PC-9 (cell line): Measurements from ENCODE around the gene TBC1D22A. TPM values are rescaled to one million over a fixed set of nuclear protein-coding genes. Genes with fewer than 3 reads are reported as not detected.

ENCODE experiments used
- BruUV-seq: library from RNA; stranded (reverse); fragments of 400-500 nt; replicated peaks from 2 replicates; lab custom pipeline; 2021; lab: Mats Ljungman, UMichigan
- CTCF ChIA-PET: fragments of 300-600 bp; sonication (Branson Sonifier 250); formaldehyde crosslinking; loops from one replicate; lab custom pipeline; 2022; ENCODE audit warnings: antibody characterized with exemption; lab: Charles Lee
- POLR2A ChIA-PET: fragments of 300-600 bp; sonication (Branson Sonifier 250); formaldehyde crosslinking; loops from one replicate; lab custom pipeline; 2022; ENCODE audit warnings: antibody characterized with exemption; ENCODE audit not compliant: unreplicated experiment; lab: Charles Lee
- DNase-seq, 2 experiments: peaks; one replicate each; pipeline versions ENCODE4 v3.0.0 to v3.0.0-alpha.2; 2015 to 2022; ENCODE audit warnings: mixed read lengths in 1 of 2
- H2AFZ ChIP-seq: fragments of 200-600 bp; sonication (generic); 2 replicates; pipeline ENCODE4 v1.8.1; 2017; ENCODE audit warnings: antibody characterized with exemption
- H3F3A ChIP-seq: fragments of 200-600 bp; sonication (generic); 2 replicates; pipeline ENCODE4 v1.8.1; 2017; ENCODE audit warnings: antibody characterized with exemption, mild to moderate bottlenecking, low read depth; ENCODE audit not compliant: insufficient read depth
- H3K27ac ChIP-seq: fragments of 200-600 bp; sonication (generic); 2 replicates; pipeline ENCODE4 v1.6.1; 2016; ENCODE audit warnings: mixed run types
- H3K27me3 ChIP-seq: fragments of 200-600 bp; sonication (generic); 2 replicates; pipeline ENCODE4 v1.6.1; 2016; ENCODE audit warnings: low read depth, mixed run types; ENCODE audit not compliant: insufficient read depth
- H3K36me3 ChIP-seq: fragments of 200-600 bp; sonication (generic); 2 replicates; pipeline ENCODE4 v1.6.1; 2016; ENCODE audit warnings: low read depth, mixed run types
- H3K4me1 ChIP-seq: fragments of 200-600 bp; sonication (generic); replicated peaks from 2 replicates; pipeline ENCODE4 v1.6.1; 2016; ENCODE audit warnings: mixed run types; ENCODE audit not compliant: insufficient read depth
- H3K4me2 ChIP-seq: fragments of 200-600 bp; sonication (generic); 2 replicates; pipeline ENCODE4 v1.6.1; 2017; ENCODE audit warnings: mixed run types
- H3K4me3 ChIP-seq: fragments of 200-600 bp; sonication (generic); 2 replicates; pipeline ENCODE4 v1.6.1; 2016; ENCODE audit warnings: mixed run types
- H3K79me2 ChIP-seq: fragments of 200-600 bp; sonication (generic); 2 replicates; pipeline ENCODE4 v1.6.1; 2017; ENCODE audit warnings: low read depth, mixed run types
- H3K9me2 ChIP-seq: fragments of 200-600 bp; sonication (generic); 2 replicates; pipeline ENCODE4 v1.8.1; 2017; ENCODE audit warnings: mild to moderate bottlenecking; ENCODE audit not compliant: insufficient read depth
- H3K9me3 ChIP-seq: fragments of 200-600 bp; sonication (generic); 2 replicates; pipeline ENCODE4 v1.8.1; 2016; ENCODE audit warnings: low read depth; ENCODE audit not compliant: insufficient read depth
- H4K20me1 ChIP-seq: fragments of 200-600 bp; sonication (generic); 2 replicates; pipeline ENCODE4 v1.8.1; 2017; ENCODE audit not compliant: insufficient read depth
- CTCF ChIP-seq: fragments of 200-600 bp; sonication (generic); conservative IDR thresholded peaks from 2 replicates; pipeline ENCODE4 v1.6.1; 2017; ENCODE audit warnings: mixed run types, antibody characterized with exemption, mild to moderate bottlenecking, moderate library complexity
- EZH2 ChIP-seq: fragments of 200-600 bp; sonication (generic); IDR thresholded peaks from 2 replicates; pipeline ENCODE4 v1.8.0; 2017; ENCODE audit warnings: antibody characterized with exemption, low read depth
- intact Hi-C: fragments of 100-400 bp; cut with micrococcal nuclease; formaldehyde crosslinking; loops from one replicate; pipeline ENCODE4 v1.10.0; 2022; ENCODE audit not compliant: unreplicated experiment
- total RNA-seq: library from RNA; stranded (reverse); gene quantifications from 2 replicates; pipeline ENCODE4 v1.2.3, GENCODE V29; 2021

TBC1D22A gene
- total RNA-seq, 1 experiment from 2014 or later: 40.3 TPM

- Histone ChIP-seq H3K4me1 (peaks cover 6% of the 10 kb centered on the region), H3K27ac (no peak overlapping the region), H3K4me3 (no peak overlapping the region), H3K4me2 (no peak overlapping the region), H3F3A (peaks cover 14% of the 10 kb centered on the region), H3K9me2 (no peaks in the 10 kb centered on the region), H3K36me3 (no peaks in the 10 kb centered on the region), H2AFZ (no peak overlapping the region), H4K20me1 (no peaks in the 10 kb centered on the region), H3K79me2 (no peaks in the 10 kb centered on the region), H3K9me3 (no peaks in the 10 kb centered on the region), H3K27me3 (no peaks in the 10 kb centered on the region)
- CTCF ChIA-PET: no interaction called here
- POLR2A ChIA-PET: no interaction called here
- no peak for DNase-seq
- BruUV-seq: no TSS peak
- intact Hi-C loops: no loop called here
- no peak for TF ChIP-seq CTCF
- TF ChIP-seq EZH2: no peak
These were observed 362.5 kb downstream of the TBC1D22A start for GRCh38 chr22:47124961-47125360.

- no peaks in the 10 kb centered on the region for H3K9me3 ChIP-seq
- POLR2A ChIA-PET: no interaction called here
- no peak for DNase-seq
- no peaks in the 10 kb centered on the region; the same call in 1 of the 2 replicates for H3K79me2 ChIP-seq
- no peaks in the 10 kb centered on the region for H3K9me2 ChIP-seq
- H3K4me3 ChIP-seq: no peak overlapping the region
- no peak overlapping the region for H3K27ac ChIP-seq
- peaks cover 13% of the 10 kb centered on the region for H3K4me1 ChIP-seq
- H3K27me3 ChIP-seq: no peaks in the 10 kb centered on the region
- H4K20me1 ChIP-seq: peaks cover 4% of the 10 kb centered on the region; the same call in 1 of the 2 replicates
- peaks cover 14% of the 10 kb centered on the region for H3F3A ChIP-seq
- no peak overlapping the region for H3K4me2 ChIP-seq
- H2AFZ ChIP-seq: no peak overlapping the region
- TF ChIP-seq EZH2: no peak
- TF ChIP-seq CTCF: no peak
- no peaks in the 10 kb centered on the region for H3K36me3 ChIP-seq
- BruUV-seq: no TSS peak
- CTCF ChIA-PET: no interaction called here
- intact Hi-C loops: no loop called here
These were observed 363.2 kb downstream of the TBC1D22A start for GRCh38 chr22:47125603-47126002.

- Histone ChIP-seq H3K36me3 (no peaks in the 10 kb centered on the region), H3K4me2 (no peak overlapping the region), H3K27ac (no peak overlapping the region), H3K79me2 (no peaks in the 10 kb centered on the region; the same call in 1 of the 2 replicates), H2AFZ (no peak overlapping the region), H3K4me3 (no peak overlapping the region), H4K20me1 (peaks cover 6% of the 10 kb centered on the region; the same call in 1 of the 2 replicates), H3K4me1 (peaks cover 16% of the 10 kb centered on the region), H3K9me2 (no peaks in the 10 kb centered on the region), H3F3A (peaks cover 14% of the 10 kb centered on the region), H3K9me3 (no peaks in the 10 kb centered on the region), H3K27me3 (no peaks in the 10 kb centered on the region)
- intact Hi-C loops: no loop called here
- CTCF ChIA-PET: no interaction called here
- no TSS peak for BruUV-seq
- no peak for TF ChIP-seq EZH2
- no peak for TF ChIP-seq CTCF
- no peak for DNase-seq
- POLR2A ChIA-PET: no interaction called here
These were observed 363.9 kb downstream of the TBC1D22A start for GRCh38 chr22:47126344-47126811.
